GM23248 (cell line): ENCODE data around the gene SLCO1A2. TPM values are rescaled to one million over a fixed set of nuclear protein-coding genes. Genes with fewer than 3 reads are reported as not detected.

Experiments
- DNase-seq: peaks from one replicate; pipeline ENCODE4 v3.0.0-alpha.2; 2015
- H2AFZ ChIP-seq: fragments of 200-600 bp; sonication (generic); 2 replicates; pipeline ENCODE4 v1.6.1; 2016; ENCODE audit warnings: antibody characterized with exemption
- H3F3A ChIP-seq: fragments of 200-600 bp; sonication (generic); 2 replicates; pipeline ENCODE4 v1.6.1; 2016; ENCODE audit warnings: mild to moderate bottlenecking, antibody characterized with exemption, mixed run types; ENCODE audit not compliant: insufficient read depth
- H3K27ac ChIP-seq: fragments of 200-600 bp; sonication (generic); 2 replicates; pipeline ENCODE4 v1.5.1; 2016; ENCODE audit warnings: mild to moderate bottlenecking
- H3K27me3 ChIP-seq: fragments of 200-600 bp; sonication (generic); replicated peaks from 2 replicates; pipeline ENCODE4 v1.6.1; 2016; ENCODE audit warnings: mild to moderate bottlenecking; ENCODE audit not compliant: insufficient read depth
- H3K36me3 ChIP-seq: fragments of 200-600 bp; sonication (generic); 2 replicates; pipeline ENCODE4 v1.6.1; 2016; ENCODE audit warnings: low read depth, mild to moderate bottlenecking
- H3K4me1 ChIP-seq: fragments of 200-600 bp; sonication (generic); 2 replicates; pipeline ENCODE4 v1.6.1; 2016; ENCODE audit warnings: mild to moderate bottlenecking; ENCODE audit not compliant: insufficient read depth
- H3K4me2 ChIP-seq: fragments of 200-600 bp; sonication (generic); one replicate; pipeline ENCODE4 v1.6.1; 2016; ENCODE audit warnings: mild to moderate bottlenecking; ENCODE audit not compliant: unreplicated experiment
- H3K4me3 ChIP-seq: fragments of 200-600 bp; sonication (generic); 2 replicates; pipeline ENCODE4 v1.5.1; 2016; ENCODE audit warnings: mild to moderate bottlenecking
- H3K79me2 ChIP-seq: fragments of 200-600 bp; sonication (generic); 2 replicates; pipeline ENCODE4 v1.6.1; 2016; ENCODE audit warnings: mild to moderate bottlenecking; ENCODE audit not compliant: insufficient read depth
- H3K9ac ChIP-seq: fragments of 200-600 bp; sonication (generic); 2 replicates; pipeline ENCODE4 v1.6.1; 2016; ENCODE audit warnings: mild to moderate bottlenecking
- H3K9me2 ChIP-seq: fragments of 200-600 bp; sonication (generic); 2 replicates; pipeline ENCODE4 v1.6.1; 2016; ENCODE audit warnings: mixed run types, mild to moderate bottlenecking, moderate library complexity; ENCODE audit not compliant: insufficient read depth
- H3K9me3 ChIP-seq: fragments of 200-600 bp; sonication (generic); one replicate; pipeline ENCODE4 v1.6.1; 2017; ENCODE audit warnings: low read depth
- H4K20me1 ChIP-seq: fragments of 200-600 bp; sonication (generic); 2 replicates; pipeline ENCODE4 v1.6.0; 2016; ENCODE audit not compliant: insufficient read depth
- EZH2 ChIP-seq: fragments of 200-600 bp; sonication (generic); IDR thresholded peaks from 2 replicates; pipeline ENCODE4 v1.6.1; 2018; ENCODE audit warnings: antibody characterized with exemption, mild to moderate bottlenecking; ENCODE audit not compliant: insufficient read depth, poor library complexity, severe bottlenecking
- EZH2phosphoT487 ChIP-seq: fragments of 200-600 bp; sonication (generic); IDR thresholded peaks from 2 replicates; pipeline ENCODE4 v1.6.1; 2018; ENCODE audit warnings: antibody characterized with exemption, moderate library complexity, mild to moderate bottlenecking, low read depth; ENCODE audit not compliant: insufficient read depth
- WGBS, 2 experiments: methylation state at CpG; one replicate each; pipeline ENCODE4 v1.1.6; 2015 to 2017; ENCODE audit warnings: low lambda C conversion rate in 2 of 2, low coverage in 1 of 2; ENCODE audit errors: missing lambda C conversion rate in 2 of 2; 5-methylcytosine and 5-hydroxymethylcytosine counted together
- in situ Hi-C: fragments of 300-500 bp; cut with MboI; formaldehyde crosslinking; loops from 2 replicates; pipeline ENCODE4 v1.15.0; 2020
- polyA plus RNA-seq: library from polyadenylated mRNA; unstranded; fragments of >200 nt; fragmentation: Nextera tagmentation; extraction: Ambion mirVana; gene quantifications from 2 replicates; pipeline ENCODE4 v1.2.1, GENCODE V29; 2016
- total RNA-seq: library from RNA; depleted of rRNA; stranded (reverse); fragments of >200 nt; shearing (Covaris generic); gene quantifications from 2 replicates; pipeline ENCODE4 v1.2.3, GENCODE V29; 2014

SLCO1A2 gene
- total and polyA plus RNA-seq, 2 experiments from 2014 or later = not detected

DNA sequence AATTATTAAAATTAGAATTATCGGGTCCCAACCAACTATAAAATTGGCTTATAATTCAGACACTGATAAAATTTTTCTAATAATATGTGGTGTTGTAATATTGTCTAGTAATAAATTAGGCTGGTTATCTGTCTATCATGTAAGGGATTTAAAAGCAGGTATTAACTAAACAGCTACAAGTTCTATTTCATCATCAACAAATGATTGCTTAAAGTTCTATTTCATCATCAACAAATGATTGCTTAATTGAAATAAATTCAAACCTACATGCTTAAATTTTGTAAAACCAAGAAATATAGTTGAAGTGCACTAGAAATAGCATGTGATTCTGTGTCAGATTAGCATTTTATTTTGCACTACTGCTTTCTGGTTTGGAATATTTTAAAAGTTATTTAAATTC lies 34.1 kb downstream of the SLCO1A2 start:
- Histone ChIP-seq H3K27me3 (no peaks in the 10 kb centered on the region), H4K20me1 (no peaks in the 10 kb centered on the region), H3K9me2 (no peaks in the 10 kb centered on the region), H3K36me3 (no peaks in the 10 kb centered on the region), H3K27ac (no peak overlapping the region), H3K79me2 (no peaks in the 10 kb centered on the region), H3K4me2 (no peak overlapping the region), H3F3A (no peaks in the 10 kb centered on the region), H3K9ac (no peak overlapping the region), H3K9me3 (no peaks in the 10 kb centered on the region), H3K4me1 (no peaks in the 10 kb centered on the region), H2AFZ (no peak overlapping the region), H3K4me3 (no peak overlapping the region)
- 57 to 79% methylated on average over 1 of the region's 1 CpG for WGBS, 2 experiments
- in situ Hi-C loops = no loop called here
- DNase-seq = no peak
- TF ChIP-seq EZH2 (no peak), EZH2phosphoT487 (no peak)

DNA sequence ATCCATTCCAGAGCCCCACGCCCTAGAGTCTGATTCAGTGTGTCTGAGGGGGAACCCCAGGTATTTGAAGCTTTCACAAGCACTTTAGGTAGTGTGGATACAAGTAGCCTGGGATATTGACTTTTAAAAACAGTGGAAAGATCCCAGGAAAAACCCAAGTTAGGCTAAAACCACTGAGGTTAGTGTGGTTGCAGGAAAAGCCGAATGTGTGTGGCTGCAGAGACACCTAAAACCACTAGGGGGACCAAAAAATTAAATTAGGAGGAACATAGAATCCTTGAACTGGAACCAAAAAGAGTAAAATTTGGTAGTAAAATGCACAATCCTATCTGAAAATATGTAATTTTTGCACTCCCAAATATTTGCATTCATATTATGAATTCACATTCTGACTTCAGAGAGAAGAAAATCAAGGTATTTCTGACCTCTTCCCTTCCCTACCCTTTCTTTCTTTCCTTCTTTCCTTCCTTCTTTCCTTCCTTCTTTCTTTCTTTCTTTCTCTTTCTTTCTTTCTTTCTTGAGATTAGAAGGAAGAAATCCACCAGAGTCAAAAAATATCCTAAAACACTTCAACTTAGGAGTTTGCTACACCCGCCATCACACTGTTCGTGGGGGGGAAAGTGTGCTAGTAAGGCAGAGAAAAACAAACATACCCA lies 37.8 kb downstream of the SLCO1A2 start:
- Histone ChIP-seq H3K36me3 (no peaks in the 10 kb centered on the region), H3K27me3 (0 out of 2 replicates have a peak, but pooled peaks cover 7% of the 10 kb centered on the region), H3K4me2 (no peak overlapping the region), H3K4me1 (no peaks in the 10 kb centered on the region), H3K79me2 (no peaks in the 10 kb centered on the region), H2AFZ (peak overlapping the region; percentile 65), H3F3A (no peaks in the 10 kb centered on the region), H3K27ac (no peak overlapping the region), H3K9me2 (no peaks in the 10 kb centered on the region), H3K9me3 (no peaks in the 10 kb centered on the region), H3K9ac (no peak overlapping the region), H3K4me3 (no peak overlapping the region), H4K20me1 (no peaks in the 10 kb centered on the region)
- DNase-seq = peak; percentile 49
- 26 to 28% methylated on average over 4 of the region's 4 CpGs for WGBS, 2 experiments
- in situ Hi-C loops = no loop called here
- no peak for TF ChIP-seq EZH2phosphoT487
- TF ChIP-seq EZH2 = no peak

DNA sequence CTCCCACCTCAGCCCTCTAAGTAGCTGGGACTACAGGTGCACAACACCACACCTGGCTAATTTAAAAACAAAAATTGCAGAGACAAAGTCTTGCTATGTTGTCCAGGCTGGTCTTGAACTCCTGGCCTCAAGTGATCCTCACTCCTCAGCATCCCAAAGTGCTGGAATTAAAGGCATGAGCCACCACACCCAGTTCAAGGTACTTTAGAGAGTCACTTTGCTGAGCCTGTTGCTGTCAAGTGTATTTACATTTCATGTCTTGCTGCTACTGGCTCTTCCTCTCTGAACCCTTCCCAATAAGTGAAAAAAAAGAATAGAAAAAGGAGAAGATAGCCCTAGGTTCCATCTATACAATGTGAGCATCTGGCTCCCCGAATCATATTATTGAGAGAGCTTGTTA lies 38.4 kb downstream of the SLCO1A2 start:
- H3K4me3 ChIP-seq = no peak overlapping the region
- H4K20me1 ChIP-seq = no peaks in the 10 kb centered on the region
- 0 to 11% methylated on average over 1 of the region's 1 CpG for WGBS, 2 experiments
- no peaks in the 10 kb centered on the region for H3K36me3 ChIP-seq
- TF ChIP-seq EZH2 (no peak), EZH2phosphoT487 (no peak)
- no peaks in the 10 kb centered on the region for H3K4me1 ChIP-seq
- no peak overlapping the region for H3K9ac ChIP-seq
- H3K27me3 ChIP-seq = 0 out of 2 replicates have a peak, but pooled peaks cover 7% of the 10 kb centered on the region
- H3K4me2 ChIP-seq = no peak overlapping the region
- no peak overlapping the region for H3K27ac ChIP-seq
- in situ Hi-C loops = no loop called here
- no peaks in the 10 kb centered on the region for H3K79me2 ChIP-seq
- H3K9me3 ChIP-seq = no peaks in the 10 kb centered on the region
- peak overlapping the region; percentile 65 for H2AFZ ChIP-seq
- no peaks in the 10 kb centered on the region for H3K9me2 ChIP-seq
- no peaks in the 10 kb centered on the region for H3F3A ChIP-seq
- DNase-seq = no peak

DNA sequence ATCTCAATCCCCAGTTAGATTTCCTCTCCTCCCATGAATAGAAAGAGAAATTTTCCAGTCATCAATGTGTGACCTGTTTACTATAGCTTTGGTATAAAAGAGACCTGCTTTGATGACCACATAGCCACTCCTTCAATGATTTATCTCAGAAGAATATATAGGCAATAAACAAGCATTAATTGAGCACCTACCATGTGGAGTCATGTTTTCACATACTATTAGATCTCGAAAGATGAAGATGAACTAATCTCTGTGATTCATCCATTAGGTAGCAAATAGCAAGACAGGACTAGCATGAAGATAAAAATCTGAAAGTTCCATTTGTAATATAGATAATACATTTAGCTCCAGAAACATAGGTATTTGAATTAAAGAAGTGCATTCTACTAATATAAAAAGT lies 40.5 kb downstream of the SLCO1A2 start:
- Histone ChIP-seq H3K27me3 (0 out of 2 replicates have a peak, but pooled peaks cover 7% of the 10 kb centered on the region), H3K4me2 (no peak overlapping the region), H3F3A (no peaks in the 10 kb centered on the region), H3K9ac (no peak overlapping the region), H3K36me3 (no peaks in the 10 kb centered on the region), H3K79me2 (no peaks in the 10 kb centered on the region), H3K27ac (no peak overlapping the region), H3K4me1 (no peaks in the 10 kb centered on the region), H4K20me1 (no peaks in the 10 kb centered on the region), H2AFZ (no peak overlapping the region), H3K9me2 (no peaks in the 10 kb centered on the region), H3K4me3 (no peak overlapping the region), H3K9me3 (no peaks in the 10 kb centered on the region)
- in situ Hi-C loops = no loop called here
- no peak for TF ChIP-seq EZH2phosphoT487
- TF ChIP-seq EZH2 = no peak
- WGBS, 2 experiments = 31 to 32% methylated on average over 1 of the region's 1 CpG
- no peak for DNase-seq
